ENCODE data around the gene EFNB2.

EFNB2 gene

GRCh38 chr13:106548064-106548696 lies 12.7 kb upstream of the EFNB2 start:
- no peak for DNase-seq

GRCh38 chr13:106541826-106542225 lies 6.4 kb upstream of the EFNB2 start:
- no peak for DNase-seq

- no peak for DNase-seq
Measured at GRCh38 chr13:106540613-106541012, 5.2 kb upstream of the EFNB2 start.

GRCh38 chr13:106537521-106537920 lies 2.1 kb upstream of the EFNB2 start:
- no peak for DNase-seq

GRCh38 chr13:106536244-106537034 lies 977 bp upstream of the EFNB2 start:
- peak; percentile 90 to 91 for DNase-seq

GRCh38 chr13:106534639-106535551 lies 567 bp downstream of the EFNB2 start:
- DNase-seq: peak; percentile 9

GRCh38 chr13:106533943-106534638 lies 1.4 kb downstream of the EFNB2 start:
- DNase-seq: no peak

- peak in 1 of 2 donors; percentile 10 for DNase-seq
Measured at GRCh38 chr13:106533101-106533942, 2.1 kb downstream of the EFNB2 start.

- no peak for DNase-seq
Measured at GRCh38 chr13:106532111-106532929, 3.1 kb downstream of the EFNB2 start.

- no peak for DNase-seq
Measured at GRCh38 chr13:106530980-106531481, 4.4 kb downstream of the EFNB2 start.

- DNase-seq: no peak
Measured at GRCh38 chr13:106530171-106530851, 5.2 kb downstream of the EFNB2 start.

GRCh38 chr13:106529415-106530170 lies 5.9 kb downstream of the EFNB2 start:
- DNase-seq: no peak

GRCh38 chr13:106528718-106529414 lies 6.6 kb downstream of the EFNB2 start:
- DNase-seq: no peak

GRCh38 chr13:106527826-106528225 lies 7.6 kb downstream of the EFNB2 start:
- no peak for DNase-seq

- no peak for DNase-seq
Measured at GRCh38 chr13:106527445-106527801, 8.0 kb downstream of the EFNB2 start.

- DNase-seq: no peak
Measured at GRCh38 chr13:106526738-106527444, 8.6 kb downstream of the EFNB2 start.

GRCh38 chr13:106525865-106526264 lies 9.6 kb downstream of the EFNB2 start:
- DNase-seq: no peak

- no peak for DNase-seq
Measured at GRCh38 chr13:106524108-106524507, 11.4 kb downstream of the EFNB2 start.
